HG03135 (cell line): ENCODE results near the gene DHX36.
A peak's percentile ranks its signal among the peaks of the same experiment; 100 is the strongest.

Experiments
- ATAC-seq: cut with Tn5 transposase; IDR thresholded peaks from one replicate; pipeline ENCODE4 v1.9.1; 2021; ENCODE audit warnings: mild to moderate bottlenecking, moderate library complexity; ENCODE audit not compliant: unreplicated experiment

The DHX36 gene, protein sequence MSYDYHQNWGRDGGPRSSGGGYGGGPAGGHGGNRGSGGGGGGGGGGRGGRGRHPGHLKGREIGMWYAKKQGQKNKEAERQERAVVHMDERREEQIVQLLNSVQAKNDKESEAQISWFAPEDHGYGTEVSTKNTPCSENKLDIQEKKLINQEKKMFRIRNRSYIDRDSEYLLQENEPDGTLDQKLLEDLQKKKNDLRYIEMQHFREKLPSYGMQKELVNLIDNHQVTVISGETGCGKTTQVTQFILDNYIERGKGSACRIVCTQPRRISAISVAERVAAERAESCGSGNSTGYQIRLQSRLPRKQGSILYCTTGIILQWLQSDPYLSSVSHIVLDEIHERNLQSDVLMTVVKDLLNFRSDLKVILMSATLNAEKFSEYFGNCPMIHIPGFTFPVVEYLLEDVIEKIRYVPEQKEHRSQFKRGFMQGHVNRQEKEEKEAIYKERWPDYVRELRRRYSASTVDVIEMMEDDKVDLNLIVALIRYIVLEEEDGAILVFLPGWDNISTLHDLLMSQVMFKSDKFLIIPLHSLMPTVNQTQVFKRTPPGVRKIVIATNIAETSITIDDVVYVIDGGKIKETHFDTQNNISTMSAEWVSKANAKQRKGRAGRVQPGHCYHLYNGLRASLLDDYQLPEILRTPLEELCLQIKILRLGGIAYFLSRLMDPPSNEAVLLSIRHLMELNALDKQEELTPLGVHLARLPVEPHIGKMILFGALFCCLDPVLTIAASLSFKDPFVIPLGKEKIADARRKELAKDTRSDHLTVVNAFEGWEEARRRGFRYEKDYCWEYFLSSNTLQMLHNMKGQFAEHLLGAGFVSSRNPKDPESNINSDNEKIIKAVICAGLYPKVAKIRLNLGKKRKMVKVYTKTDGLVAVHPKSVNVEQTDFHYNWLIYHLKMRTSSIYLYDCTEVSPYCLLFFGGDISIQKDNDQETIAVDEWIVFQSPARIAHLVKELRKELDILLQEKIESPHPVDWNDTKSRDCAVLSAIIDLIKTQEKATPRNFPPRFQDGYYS

DNA sequence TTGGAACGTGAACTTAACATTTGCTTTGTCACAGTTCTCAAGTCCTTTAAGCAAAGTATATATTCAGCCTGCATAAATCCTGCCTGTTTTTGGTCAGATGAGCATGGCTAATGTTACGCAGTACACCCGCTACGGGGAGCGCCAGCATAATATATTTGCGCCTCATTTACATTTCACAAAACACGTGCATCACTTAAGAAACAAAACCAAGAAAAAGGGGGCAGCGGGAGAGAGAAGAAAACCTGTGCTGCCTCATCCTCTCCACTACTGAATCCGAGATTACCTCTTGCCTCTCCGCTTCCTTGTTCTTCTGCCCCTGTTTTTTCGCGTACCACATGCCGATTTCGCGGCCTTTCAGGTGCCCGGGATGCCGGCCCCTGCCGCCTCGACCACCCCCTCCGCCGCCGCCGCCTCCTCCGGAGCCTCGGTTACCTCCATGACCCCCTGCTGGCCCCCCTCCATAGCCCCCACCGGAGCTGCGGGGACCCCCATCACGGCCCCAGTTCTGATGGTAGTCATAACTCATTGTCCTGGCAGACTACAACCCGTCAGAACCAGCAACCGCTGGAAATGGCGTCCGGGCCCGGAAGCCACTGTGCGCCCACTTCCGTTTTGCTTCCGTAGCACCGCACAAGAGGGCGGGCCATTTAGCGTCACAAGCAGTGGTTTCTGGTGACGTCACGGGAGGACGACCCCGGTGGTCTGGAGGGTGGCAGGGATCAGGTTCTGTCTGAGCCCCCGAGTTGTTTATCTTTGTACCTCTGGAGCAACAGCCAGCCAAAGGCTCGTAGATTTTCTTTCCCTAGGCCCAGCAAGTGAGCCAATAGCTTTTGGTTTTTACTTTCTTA is at the start of gene DHX36:
Gene DHX36, minus strand, starts transcription at position 597 of the 848 bp plus-strand sequence. Its CDS starts 71 bp downstream, at position 526.
- ATAC-seq, result peak; percentile 95

DNA sequence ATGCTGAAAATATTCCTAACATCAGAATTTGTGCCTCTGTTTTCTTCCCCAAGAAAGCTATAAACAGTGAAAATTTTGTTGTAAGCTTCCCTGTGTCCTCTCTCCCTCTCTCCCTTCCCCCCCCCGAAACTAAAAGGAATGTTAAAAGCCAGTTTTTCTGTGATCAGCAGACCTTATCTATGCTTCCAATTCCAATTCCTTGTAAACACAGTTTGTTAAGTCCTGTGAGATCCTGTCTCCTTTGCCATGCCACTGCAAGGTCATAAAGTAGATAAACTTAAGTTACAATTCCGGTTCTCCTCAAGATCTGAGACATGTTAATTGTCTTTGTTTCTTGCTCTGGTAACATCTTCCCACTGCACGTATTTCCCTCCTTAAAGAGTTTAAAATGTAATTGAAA is 42.9 kb upstream of the DHX36 start:
- ATAC-seq, result no peak

DNA sequence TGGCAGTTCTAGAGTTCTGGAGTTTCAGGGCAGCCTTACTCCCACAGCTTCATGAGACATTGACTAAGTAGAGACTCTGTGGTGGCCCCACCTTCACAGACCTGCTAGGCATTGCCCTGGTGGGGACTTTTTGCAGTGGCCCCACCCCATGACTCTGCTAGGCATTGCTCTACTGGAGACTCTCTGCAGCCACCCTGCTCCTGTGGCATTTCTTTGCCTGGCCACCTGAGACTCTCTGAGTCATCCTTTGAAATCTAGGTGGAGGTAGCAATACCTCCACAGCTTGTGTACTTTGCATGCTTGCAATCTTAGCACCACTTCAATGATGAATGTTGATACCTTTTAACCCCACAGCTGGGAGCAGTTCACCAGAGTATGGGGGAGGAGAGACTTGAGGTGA is 40.6 kb upstream of the DHX36 start:
- no peak for ATAC-seq

DNA sequence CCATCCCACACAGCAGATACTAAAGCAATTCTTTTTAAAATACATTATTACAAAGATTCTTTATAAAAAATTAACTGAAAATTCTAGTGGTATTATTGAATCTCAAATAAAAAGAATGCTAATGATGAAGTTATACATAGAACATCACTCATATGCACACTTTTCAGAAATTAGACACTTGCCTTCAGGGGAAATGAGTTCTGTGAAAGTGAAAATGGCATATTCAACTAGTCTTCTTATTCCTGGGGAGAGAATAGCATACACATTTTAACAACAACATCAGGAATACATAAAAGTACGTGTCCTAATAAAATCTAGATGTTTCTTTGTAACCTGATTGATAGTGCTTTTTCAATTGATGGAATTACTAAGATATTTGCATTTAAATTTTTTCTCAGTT is 36.8 kb upstream of the DHX36 start:
- no peak for ATAC-seq

DNA sequence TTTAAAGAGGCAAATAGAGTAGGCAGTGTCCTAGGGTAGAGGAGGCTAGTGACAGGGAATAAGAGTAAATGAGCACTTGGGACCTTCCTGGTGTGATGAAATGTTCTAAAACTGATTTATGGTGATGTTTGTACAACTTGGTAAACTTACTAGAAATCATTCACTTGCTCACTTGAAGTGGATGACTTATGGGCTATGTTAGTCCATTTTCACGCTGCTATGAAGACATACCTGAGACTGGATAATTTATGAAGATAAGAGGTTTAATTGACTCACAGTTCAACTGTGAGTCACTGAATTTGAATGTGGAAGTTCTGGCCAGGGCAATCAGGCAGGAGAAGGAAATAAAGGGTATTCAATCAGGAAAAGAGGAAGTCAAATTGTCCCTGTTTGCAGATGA is 31.7 kb upstream of the DHX36 start:
- no peak for ATAC-seq

DNA sequence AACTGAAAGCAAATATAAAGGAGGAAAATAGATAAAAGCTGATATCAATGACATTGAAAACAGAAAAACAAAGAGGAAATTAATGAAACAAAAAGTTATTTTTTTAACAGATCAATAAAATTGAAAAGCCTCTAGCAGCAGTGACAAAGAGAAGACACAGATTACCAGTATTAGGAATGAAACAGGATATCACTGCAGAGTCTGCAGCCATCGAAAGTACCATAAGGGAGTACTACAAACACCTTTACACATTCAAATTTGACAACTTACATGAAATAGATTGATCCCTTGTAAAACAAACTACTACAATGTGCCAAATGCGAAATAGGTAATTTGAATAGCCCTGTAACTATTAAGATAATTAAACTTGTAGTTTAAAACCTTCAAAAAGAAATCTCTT is 24.9 kb upstream of the DHX36 start:
- no peak for ATAC-seq

DNA sequence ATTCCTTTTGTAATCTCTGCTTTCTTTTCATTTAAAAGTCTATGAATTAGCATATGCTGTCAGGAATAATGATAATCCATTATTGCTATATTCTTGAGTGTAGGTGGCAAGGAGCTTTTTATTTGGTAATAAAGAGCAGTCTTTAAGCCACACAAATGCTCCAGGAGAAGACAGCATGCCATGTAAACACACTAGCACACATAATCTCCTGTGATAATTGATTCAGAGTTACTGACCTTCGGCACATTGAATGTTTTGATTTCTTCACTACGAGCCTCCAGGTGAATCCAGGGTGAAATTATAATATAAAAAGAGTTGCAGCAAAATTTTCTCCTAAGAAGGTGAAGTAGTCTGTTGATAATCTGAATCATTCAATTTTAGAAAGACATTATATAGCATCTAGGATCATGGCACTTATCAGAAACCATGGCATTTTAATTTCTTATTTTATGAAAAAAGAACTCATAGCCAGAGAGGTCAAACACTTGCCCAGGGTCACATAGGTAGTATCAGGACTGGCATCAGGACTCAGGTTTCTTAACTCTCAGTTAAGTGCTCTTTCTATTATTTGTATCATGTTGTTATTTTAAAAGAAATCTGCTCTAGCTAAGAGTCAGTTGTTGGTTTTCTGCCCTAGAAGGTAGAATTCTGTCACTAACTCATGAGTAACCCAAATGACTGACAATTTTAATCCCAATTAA is 21.3 kb upstream of the DHX36 start:
- ATAC-seq, result no peak

DNA sequence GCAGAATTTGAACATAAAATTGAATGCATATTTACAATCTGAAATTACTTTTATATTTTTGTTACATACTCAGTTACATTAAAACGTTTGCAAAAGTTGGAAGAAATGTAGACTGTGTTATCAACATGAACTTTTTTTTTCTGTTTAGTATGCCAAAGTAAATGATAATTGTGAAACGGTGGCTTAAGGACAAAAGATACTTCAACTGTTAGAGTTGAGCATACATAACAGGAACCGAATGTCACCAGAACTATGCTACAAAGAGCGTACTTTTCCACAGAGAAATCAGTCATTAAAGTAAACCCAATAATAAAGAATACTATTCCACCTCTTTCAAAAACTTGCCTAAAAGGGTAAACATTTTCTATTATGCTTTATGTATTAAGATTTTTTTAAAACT is 14.3 kb upstream of the DHX36 start:
- no peak for ATAC-seq

DNA sequence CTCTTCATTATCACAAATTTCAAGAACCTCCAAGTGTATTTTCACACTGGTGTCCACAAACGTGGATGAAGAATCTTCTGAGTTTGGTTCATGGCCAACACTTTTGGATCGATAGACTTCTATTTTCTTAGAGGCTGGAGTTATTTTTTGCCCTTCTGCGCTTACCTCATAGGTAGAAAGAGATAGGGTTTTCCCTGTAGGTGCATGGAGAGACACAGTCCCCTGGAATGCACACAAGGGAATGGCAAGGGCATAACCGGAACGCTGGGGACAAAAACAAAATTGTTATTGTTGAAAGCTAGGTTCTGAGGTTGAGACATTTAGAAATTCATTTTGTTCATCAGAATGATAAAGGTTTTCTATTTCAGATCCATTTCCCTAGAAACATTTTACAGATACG is 13.7 kb upstream of the DHX36 start:
- ATAC-seq, result no peak

DNA sequence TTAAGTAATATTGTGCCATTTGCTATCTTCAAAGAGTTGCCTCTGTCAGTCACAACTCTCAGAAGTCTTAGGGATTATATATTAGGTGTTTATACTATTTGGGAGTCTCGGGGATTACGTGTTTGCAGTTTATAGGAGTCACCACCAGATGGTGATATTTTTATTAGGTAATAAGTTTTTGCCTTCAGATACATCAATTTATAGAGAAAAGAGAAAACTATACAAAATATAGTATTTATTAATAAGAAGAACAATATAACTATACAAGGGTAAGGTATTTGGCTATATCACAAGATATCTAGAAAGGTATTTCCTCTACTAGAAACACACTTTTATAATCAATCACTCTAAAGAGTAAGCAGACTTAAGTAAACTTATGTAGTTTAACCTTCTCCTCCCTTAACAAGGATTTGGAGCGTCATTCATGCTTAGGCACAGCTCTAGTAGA is 10.7 kb upstream of the DHX36 start:
- no peak for ATAC-seq

DNA sequence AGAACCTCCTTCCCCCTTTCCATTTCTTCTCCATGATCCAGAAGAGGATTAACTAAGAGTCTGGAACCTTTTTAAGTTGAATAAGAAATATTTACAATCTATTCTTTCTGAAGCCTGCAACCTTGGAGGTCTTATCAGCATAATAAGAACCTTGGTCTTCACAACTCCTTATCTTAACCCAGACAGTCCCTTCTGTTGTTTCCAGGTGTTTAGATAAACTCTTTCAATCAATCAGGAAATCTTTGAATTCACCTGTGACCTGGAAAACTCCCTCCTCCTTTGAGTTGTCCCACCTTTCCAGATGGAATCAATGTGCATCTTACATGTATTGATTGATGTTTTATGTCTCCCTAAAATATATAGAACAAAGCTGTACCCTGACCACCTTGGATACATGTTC is 3.6 kb upstream of the DHX36 start:
- no peak for ATAC-seq

DNA sequence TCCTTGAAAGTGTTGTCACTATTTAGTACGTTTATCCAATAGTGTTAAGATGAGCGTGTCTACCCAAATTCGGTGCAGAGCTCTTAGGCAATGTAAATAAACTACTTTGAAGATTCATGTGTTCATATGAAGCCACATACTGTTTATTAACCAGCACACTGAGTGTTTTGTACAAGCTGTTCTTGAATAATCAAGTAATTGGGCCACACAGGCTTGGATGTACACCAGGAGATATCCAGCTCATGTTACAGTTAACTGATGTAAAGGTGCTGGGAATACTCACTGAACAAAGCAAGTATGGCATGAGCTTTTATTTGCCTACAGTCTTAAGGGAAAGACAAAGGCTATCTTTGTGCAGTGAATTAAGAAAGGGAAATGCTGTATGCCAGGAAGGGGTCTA is 632 bp upstream of the DHX36 start:
- ATAC-seq, result no peak

DNA sequence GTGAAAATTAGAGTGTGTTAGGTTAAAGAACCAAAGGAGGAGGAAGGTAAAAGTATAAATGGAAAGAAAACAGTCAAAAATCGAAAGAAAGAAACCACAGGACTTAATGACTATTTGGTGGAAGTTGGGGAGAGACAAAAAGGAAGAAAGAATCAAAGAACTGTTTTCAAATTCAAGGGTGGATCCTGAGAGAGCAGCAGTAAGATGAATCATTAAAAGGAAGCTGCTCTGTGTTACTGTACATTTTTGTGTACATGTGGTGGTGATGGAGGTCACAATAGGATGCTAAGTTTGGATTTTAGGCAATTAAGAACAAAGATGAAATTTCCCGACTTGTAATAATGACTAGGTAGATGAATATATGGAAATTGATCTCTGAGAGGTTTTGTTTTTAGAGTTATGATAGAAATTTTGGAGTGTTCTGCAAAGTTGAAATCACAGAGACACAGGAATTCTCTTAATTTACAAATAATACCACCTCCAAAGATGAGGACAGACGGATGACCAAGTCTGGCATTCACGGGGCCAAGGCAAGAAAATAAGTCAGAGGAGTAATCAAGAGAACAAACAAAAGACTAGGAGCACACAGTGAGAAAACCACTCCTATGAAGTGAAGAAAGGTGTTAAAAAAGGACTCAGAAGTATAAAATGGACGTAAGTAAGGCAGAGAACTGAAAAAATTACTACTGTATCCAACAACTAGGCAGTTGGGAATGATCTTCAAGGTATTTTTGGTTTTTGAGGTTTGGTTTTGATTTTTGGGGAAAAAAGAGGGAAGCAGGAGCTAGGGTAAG is 7.1 kb downstream of the DHX36 start:
- ATAC-seq, result no peak

DNA sequence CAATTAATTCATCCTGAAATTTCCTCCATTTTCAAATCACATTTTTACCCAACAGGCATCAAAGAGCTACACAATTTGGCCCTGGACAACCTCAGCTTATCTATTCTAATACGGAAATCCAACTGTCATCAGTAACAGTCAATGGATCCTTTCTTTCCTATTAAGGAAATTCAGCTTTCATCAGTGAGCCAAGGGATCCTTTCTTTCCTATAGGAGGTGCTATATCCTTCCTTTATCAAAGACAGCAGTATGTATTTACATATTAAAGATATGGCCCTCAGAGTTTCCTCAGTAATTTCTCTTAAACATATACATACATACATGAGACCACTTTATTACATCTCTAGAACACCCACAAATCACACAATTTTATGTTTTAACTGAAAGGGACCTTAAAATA is 10.1 kb downstream of the DHX36 start:
- no peak for ATAC-seq

DNA sequence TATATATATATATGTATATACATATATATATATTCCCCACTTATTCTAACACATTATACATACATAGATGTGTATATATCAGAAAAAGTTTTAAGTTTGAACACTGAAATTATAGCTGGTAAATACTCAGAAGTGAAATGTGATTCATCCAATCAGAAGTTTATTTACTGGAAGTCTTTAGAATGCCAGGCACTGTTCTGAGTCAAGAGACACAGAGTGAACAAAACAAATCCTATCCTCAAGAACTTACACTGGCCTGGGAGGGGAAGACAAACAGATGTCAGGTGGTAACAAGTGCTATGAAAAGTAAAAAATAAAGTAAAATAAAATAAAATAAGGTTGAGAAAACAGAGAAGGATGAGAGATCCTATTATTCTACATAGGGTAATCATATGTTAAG is 13.4 kb downstream of the DHX36 start:
- no peak for ATAC-seq

DNA sequence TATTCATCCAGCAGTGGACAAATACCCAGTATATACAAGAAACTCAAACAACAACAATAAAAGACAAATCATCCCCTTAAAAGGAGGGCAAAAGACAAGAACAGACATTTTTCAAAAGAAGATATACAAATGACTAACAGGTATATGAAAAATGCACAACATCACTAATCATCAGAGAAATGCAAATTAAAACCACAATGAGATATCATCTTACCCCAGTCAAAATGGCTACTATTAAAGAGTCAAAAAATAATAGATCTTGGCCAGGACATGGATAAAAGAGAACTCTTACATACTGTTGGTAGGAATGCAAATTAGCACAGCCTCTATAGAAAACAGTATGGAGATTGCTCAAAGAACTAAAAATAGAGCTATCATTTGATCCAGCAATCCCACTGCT is 16.9 kb downstream of the DHX36 start:
- no peak for ATAC-seq

DNA sequence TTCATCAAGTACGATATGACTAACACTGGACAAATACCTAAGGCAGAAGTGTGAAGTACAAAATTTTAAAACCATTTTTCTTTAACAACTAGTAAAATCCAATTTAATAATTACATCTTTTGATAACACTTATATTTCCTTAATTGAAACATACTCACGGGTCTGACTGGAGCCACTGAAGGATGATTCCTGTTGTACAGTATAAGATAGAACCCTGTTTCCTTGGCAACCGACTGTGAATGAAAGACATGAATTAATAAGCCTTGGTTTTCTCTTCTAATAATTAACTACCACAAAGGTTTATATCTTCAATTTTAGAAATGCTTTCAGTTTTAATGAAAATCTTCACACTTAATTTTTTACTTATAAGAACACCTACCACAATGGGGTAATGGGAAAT is 19.4 kb downstream of the DHX36 start:
- ATAC-seq, result peak; percentile 70

DNA sequence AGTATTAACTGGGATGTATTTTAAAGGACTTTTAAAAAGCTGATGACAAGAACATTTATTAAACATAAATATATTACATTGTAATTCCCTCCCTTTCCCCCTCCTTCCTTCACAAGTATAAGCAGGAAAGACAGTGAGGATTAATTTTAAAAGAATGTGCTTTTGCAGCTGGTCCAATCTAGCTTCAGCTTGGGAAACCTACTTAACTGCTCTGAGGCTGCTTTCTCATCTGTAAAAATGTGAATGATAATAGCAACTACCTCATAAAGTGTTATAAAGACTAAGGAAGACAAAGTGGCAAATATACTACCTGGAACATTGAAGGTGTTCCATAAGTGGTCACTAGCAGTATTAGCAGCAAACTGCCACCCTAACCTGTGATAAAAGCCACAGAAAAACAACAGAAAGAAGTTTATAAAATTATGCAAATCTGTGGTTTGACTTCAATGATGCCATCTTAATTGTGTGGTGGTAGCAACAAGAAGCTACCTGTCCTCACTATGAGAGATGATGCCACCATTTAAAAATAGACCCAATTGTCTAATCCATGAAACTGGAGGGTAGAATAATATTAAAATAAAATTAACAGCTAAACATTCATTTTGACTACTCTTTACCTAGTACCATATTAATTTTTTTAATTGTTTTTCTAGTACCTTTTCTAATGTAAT is 20.0 kb downstream of the DHX36 start:
- no peak for ATAC-seq

DNA sequence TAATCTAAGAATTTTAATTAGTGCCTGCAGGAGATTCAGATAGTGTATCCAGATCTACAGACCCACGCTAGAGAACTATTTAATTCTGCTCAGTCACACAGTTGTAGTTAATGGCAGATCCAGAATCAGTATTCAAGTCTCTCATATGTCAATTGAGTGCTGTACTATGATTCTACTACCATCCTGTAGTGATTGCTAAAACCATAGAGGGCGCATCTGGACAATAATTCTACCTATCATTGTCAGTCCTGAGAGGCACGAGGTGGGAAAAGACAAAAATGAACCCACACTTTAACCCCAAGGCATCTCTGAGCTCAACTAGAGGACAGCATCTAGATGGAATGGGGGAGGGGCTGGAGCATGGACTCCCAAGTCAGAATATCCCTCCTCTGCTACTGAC is 22.7 kb downstream of the DHX36 start:
- ATAC-seq, result no peak
